ENCODE data around the gene RSL24D1.

GRCh38 chr15:55234104-55234799 is 37.5 kb upstream of the RSL24D1 start:
- TF ChIP-seq CTCF (conservative IDR thresholded peaks at IDR 0.05; ENCODE audit: low read depth, low read length), result no peak
- no peak for TF ChIP-seq POLR2A (IDR thresholded peaks at IDR 0.05; ENCODE audit: low read depth, low read length)
- no peak for TF ChIP-seq RCOR1 (IDR thresholded peaks at IDR 0.05; ENCODE audit: insufficient replicate concordance, low read length)
- no peak for TF ChIP-seq RAD21 (IDR thresholded peaks at IDR 0.05; ENCODE audit: low read length)
- no peak for TF ChIP-seq BHLHE40 (IDR thresholded peaks at IDR 0.05; ENCODE audit: low read depth, low read length)
- TF ChIP-seq CEBPB (IDR thresholded peaks at IDR 0.05; ENCODE audit: low read depth, low read length), result no peak
- no peak for TF ChIP-seq SMC3 (IDR thresholded peaks at IDR 0.05; ENCODE audit: low read depth, low read length)
- TF ChIP-seq RFX5 (IDR thresholded peaks at IDR 0.05; ENCODE audit: low read depth, low read length), result no peak
- no peak for TF ChIP-seq MAFK (IDR thresholded peaks at IDR 0.05; ENCODE audit: low read depth, low read length)
- no peak for TF ChIP-seq MAZ (IDR thresholded peaks at IDR 0.05; ENCODE audit: borderline replicate concordance, low read depth, low read length)
- no peak for TF ChIP-seq MXI1 (IDR thresholded peaks at IDR 0.05; ENCODE audit: borderline replicate concordance, low read depth, low read length)
- no peak for TF ChIP-seq ELK1 (IDR thresholded peaks at IDR 0.05; ENCODE audit: borderline replicate concordance, low read depth, low read length)

Data from IMR-90 (cell line).